ENCODE results near the gene ABCA5.

Gene ABCA5

GRCh38 chr17:69327060-69327831 lies at the start of gene ABCA5:
ABCA5 (minus strand) TSS chr17:69327133; CDS start chr17:69314415, 12,718 bp downstream.
- DNase-seq, result peak; percentile 96
- in situ Hi-C loops (cut with MboI; ENCODE audit: low pct_unique_long_range_greater_than_20kb, low sequenced_read_pairs), result no loop called here

GRCh38 chr17:69375229-69375628 lies 48.3 kb upstream of the ABCA5 start:
- peak; percentile 32 for DNase-seq
- in situ Hi-C loops (cut with MboI; ENCODE audit: low pct_unique_long_range_greater_than_20kb, low sequenced_read_pairs), result no loop called here

GRCh38 chr17:69373069-69373468 lies 46.1 kb upstream of the ABCA5 start:
- in situ Hi-C loops (cut with MboI; ENCODE audit: low pct_unique_long_range_greater_than_20kb, low sequenced_read_pairs), result no loop called here
- no peak for DNase-seq

GRCh38 chr17:69367298-69367697 lies 40.4 kb upstream of the ABCA5 start:
- DNase-seq, result no peak
- in situ Hi-C loops (cut with MboI; ENCODE audit: low pct_unique_long_range_greater_than_20kb, low sequenced_read_pairs), result no loop called here

GRCh38 chr17:69363488-69364210 lies 36.7 kb upstream of the ABCA5 start:
- in situ Hi-C loops (cut with MboI; ENCODE audit: low pct_unique_long_range_greater_than_20kb, low sequenced_read_pairs), result no loop called here
- DNase-seq, result no peak

GRCh38 chr17:69361156-69361555 lies 34.2 kb upstream of the ABCA5 start:
- DNase-seq, result no peak
- in situ Hi-C loops (cut with MboI; ENCODE audit: low pct_unique_long_range_greater_than_20kb, low sequenced_read_pairs), result no loop called here

GRCh38 chr17:69358688-69359596 lies 32.0 kb upstream of the ABCA5 start:
- DNase-seq, result peak; percentile 11
- in situ Hi-C loops (cut with MboI; ENCODE audit: low pct_unique_long_range_greater_than_20kb, low sequenced_read_pairs), result no loop called here

GRCh38 chr17:69357701-69358100 lies 30.8 kb upstream of the ABCA5 start:
- DNase-seq, result no peak
- in situ Hi-C loops (cut with MboI; ENCODE audit: low pct_unique_long_range_greater_than_20kb, low sequenced_read_pairs), result no loop called here

- DNase-seq, result no peak
- in situ Hi-C loops (cut with MboI; ENCODE audit: low pct_unique_long_range_greater_than_20kb, low sequenced_read_pairs), result no loop called here
These were observed 29.7 kb upstream of the ABCA5 start for GRCh38 chr17:69356625-69357024.

- no peak for DNase-seq
- in situ Hi-C loops (cut with MboI; ENCODE audit: low pct_unique_long_range_greater_than_20kb, low sequenced_read_pairs), result no loop called here
These were observed 24.0 kb upstream of the ABCA5 start for GRCh38 chr17:69350911-69351310.

- in situ Hi-C loops (cut with MboI; ENCODE audit: low pct_unique_long_range_greater_than_20kb, low sequenced_read_pairs), result no loop called here
- DNase-seq, result no peak
These were observed 21.5 kb upstream of the ABCA5 start for GRCh38 chr17:69348429-69348828.

- in situ Hi-C loops (cut with MboI; ENCODE audit: low pct_unique_long_range_greater_than_20kb, low sequenced_read_pairs), result no loop called here
- no peak for DNase-seq
These were observed 19.8 kb upstream of the ABCA5 start for GRCh38 chr17:69346766-69347165.

- no peak for DNase-seq
- in situ Hi-C loops (cut with MboI; ENCODE audit: low pct_unique_long_range_greater_than_20kb, low sequenced_read_pairs), result no loop called here
These were observed 18.0 kb upstream of the ABCA5 start for GRCh38 chr17:69344939-69345338.

- in situ Hi-C loops (cut with MboI; ENCODE audit: low pct_unique_long_range_greater_than_20kb, low sequenced_read_pairs), result no loop called here
- no peak for DNase-seq
These were observed 16.1 kb upstream of the ABCA5 start for GRCh38 chr17:69342896-69343644.

- DNase-seq, result no peak
- in situ Hi-C loops (cut with MboI; ENCODE audit: low pct_unique_long_range_greater_than_20kb, low sequenced_read_pairs), result no loop called here
These were observed 13.0 kb upstream of the ABCA5 start for GRCh38 chr17:69339937-69340336.

GRCh38 chr17:69336996-69337395 lies 10.1 kb upstream of the ABCA5 start:
- in situ Hi-C loops (cut with MboI; ENCODE audit: low pct_unique_long_range_greater_than_20kb, low sequenced_read_pairs), result no loop called here
- DNase-seq, result no peak

- in situ Hi-C loops (cut with MboI; ENCODE audit: low pct_unique_long_range_greater_than_20kb, low sequenced_read_pairs), result no loop called here
- no peak for DNase-seq
These were observed 9.6 kb upstream of the ABCA5 start for GRCh38 chr17:69336580-69336979.

GRCh38 chr17:69335058-69335457 lies 8.1 kb upstream of the ABCA5 start:
- DNase-seq, result peak; percentile 14
- in situ Hi-C loops (cut with MboI; ENCODE audit: low pct_unique_long_range_greater_than_20kb, low sequenced_read_pairs), result no loop called here

GRCh38 chr17:69333561-69333960 lies 6.6 kb upstream of the ABCA5 start:
- in situ Hi-C loops (cut with MboI; ENCODE audit: low pct_unique_long_range_greater_than_20kb, low sequenced_read_pairs), result no loop called here

More at GRCh38 chr17:69333561-69333960, 6.6 kb upstream of the ABCA5 start:
- DNase-seq, result no peak
